ENCODE results near the gene RSL24D1. TPM values are rescaled to one million over a fixed set of nuclear protein-coding genes. Genes with fewer than 3 reads are reported as not detected.

Gene RSL24D1
- total and polyA plus RNA-seq, 9 of the 15 experiments (the other 6 are each of a cell fraction or from before 2014, with no cell fraction given) = 133 to 324 (median 223) TPM

- TF ChIP-seq GTF2B (IDR thresholded peaks at IDR 0.05; ENCODE audit: extremely low read depth, insufficient read length) = peak; percentile 58
- peak; percentile 54; the same call in 1 of the 2 replicates for TF ChIP-seq ZNF143 (CRISPR knock-in tag; IDR thresholded peaks at IDR 0.05)
- 0 out of 2 replicates have a peak, but pooled peaks have one; percentile 10 for TF ChIP-seq CBFA2T3 (IDR thresholded peaks at IDR 0.05)
- TF ChIP-seq E2F5 (CRISPR knock-in tag; IDR thresholded peaks at IDR 0.05) = 0 out of 2 replicates have a peak, but pooled peaks have one; percentile 78
- TF ChIP-seq ATF4 (CRISPR knock-in tag; IDR thresholded peaks at IDR 0.05) = peak; percentile 97
- peak; percentile 95 for TF ChIP-seq AFF4 (CRISPR knock-in tag; IDR thresholded peaks at IDR 0.05)
- TF ChIP-seq ARID4B (CRISPR knock-in tag; IDR thresholded peaks at IDR 0.05) = peak; percentile 88; the same call in 1 of the 2 replicates
- TF ChIP-seq GTF2E2 (tag; IDR thresholded peaks at IDR 0.05) = peak; percentile 73; the same call in 1 of the 2 replicates
- TF ChIP-seq PHF8 (IDR thresholded peaks at IDR 0.05; ENCODE audit: borderline replicate concordance, low read length) = peak; percentile 89; the same call in 1 of the 2 replicates
- peak; percentile 89 for TF ChIP-seq SUPT5H (IDR thresholded peaks at IDR 0.05)
- TF ChIP-seq CXXC5 (CRISPR knock-in tag; IDR thresholded peaks at IDR 0.05) = peak; percentile 77
- 0 out of 2 replicates have a peak, but pooled peaks have one; percentile 9 for TF ChIP-seq ZFP91 (CRISPR knock-in tag; IDR thresholded peaks at IDR 0.05)
These were observed at the start of gene RSL24D1 (continued) for GRCh38 chr15:55196458-55197361.

Measured in K562 (cell line).